ENCODE measurements around the gene SUPT4H1.

Gene SUPT4H1

DNA sequence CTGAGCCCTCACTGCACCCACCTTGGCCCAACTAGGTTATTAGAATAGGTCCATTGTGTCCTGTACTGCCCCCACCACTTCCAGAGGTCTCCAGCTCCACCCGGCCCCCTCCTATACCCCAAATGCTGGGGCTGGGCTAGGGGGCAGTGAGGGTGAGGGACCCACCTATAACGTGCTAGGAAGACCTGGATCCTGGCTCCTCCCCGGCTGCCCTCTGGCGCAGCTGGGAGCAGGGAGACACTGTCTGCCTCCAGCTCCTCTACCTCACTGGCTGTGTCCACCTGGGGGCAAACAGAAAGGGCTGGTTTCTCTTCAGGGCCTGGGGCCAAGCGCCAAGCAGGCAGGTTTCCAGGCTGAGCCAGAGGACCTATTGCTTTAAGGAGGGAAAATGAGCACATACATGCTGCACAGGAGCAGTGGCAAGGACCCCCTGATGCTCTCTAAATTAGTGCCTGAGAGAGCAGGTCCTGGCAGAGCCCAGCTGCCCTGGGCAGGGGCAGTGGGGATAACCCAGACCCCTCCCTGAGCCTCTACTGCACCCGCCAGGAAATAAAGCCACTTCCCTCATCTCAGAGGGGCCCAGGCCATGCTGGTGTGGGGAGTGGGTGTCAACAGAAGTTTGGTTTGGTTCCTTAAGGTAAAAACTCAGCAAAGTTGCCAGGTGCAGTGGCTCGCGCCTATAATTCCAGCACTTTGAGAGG is 35.6 kb downstream of the SUPT4H1 start:
- H3K4me3 ChIP-seq (replicated peaks in 1 of 2; ENCODE audit: low read depth in 2 of 2, low read length in 2 of 2) = no peak overlapping the region
- TF ChIP-seq, protein P1, sequence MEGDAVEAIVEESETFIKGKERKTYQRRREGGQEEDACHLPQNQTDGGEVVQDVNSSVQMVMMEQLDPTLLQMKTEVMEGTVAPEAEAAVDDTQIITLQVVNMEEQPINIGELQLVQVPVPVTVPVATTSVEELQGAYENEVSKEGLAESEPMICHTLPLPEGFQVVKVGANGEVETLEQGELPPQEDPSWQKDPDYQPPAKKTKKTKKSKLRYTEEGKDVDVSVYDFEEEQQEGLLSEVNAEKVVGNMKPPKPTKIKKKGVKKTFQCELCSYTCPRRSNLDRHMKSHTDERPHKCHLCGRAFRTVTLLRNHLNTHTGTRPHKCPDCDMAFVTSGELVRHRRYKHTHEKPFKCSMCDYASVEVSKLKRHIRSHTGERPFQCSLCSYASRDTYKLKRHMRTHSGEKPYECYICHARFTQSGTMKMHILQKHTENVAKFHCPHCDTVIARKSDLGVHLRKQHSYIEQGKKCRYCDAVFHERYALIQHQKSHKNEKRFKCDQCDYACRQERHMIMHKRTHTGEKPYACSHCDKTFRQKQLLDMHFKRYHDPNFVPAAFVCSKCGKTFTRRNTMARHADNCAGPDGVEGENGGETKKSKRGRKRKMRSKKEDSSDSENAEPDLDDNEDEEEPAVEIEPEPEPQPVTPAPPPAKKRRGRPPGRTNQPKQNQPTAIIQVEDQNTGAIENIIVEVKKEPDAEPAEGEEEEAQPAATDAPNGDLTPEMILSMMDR (IDR thresholded peaks at IDR 0.05; ENCODE audit: low read depth, low read length) = no peak
- DNase-seq (ENCODE audit: low read depth in 2 of 2) = no peak

DNA sequence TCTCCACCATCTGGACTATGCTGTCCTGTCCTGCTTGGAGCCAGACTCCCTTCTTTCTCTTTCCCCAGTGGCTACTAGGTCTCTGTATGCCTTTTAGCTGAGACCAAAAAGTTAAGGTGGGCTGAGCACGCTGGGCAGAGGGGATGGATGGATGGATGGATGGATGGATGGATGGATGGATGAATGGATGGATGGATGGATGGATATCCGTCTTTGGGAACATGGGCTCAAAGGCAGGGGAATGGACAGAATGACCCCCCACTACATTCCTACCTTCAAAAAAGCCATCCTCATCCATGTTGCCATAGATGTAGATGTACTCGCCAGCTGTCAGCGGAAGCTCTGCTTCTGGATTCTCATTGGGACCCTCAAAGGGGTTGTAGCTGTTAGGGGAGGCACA is 36.3 kb downstream of the SUPT4H1 start:
- no peak for DNase-seq (ENCODE audit: low read depth in 2 of 2)
- H3K4me3 ChIP-seq (replicated peaks in 1 of 2; ENCODE audit: low read depth in 2 of 2, low read length in 2 of 2) = no peak overlapping the region
- TF ChIP-seq, protein P1 (IDR thresholded peaks at IDR 0.05; ENCODE audit: low read depth, low read length) = no peak

DNA sequence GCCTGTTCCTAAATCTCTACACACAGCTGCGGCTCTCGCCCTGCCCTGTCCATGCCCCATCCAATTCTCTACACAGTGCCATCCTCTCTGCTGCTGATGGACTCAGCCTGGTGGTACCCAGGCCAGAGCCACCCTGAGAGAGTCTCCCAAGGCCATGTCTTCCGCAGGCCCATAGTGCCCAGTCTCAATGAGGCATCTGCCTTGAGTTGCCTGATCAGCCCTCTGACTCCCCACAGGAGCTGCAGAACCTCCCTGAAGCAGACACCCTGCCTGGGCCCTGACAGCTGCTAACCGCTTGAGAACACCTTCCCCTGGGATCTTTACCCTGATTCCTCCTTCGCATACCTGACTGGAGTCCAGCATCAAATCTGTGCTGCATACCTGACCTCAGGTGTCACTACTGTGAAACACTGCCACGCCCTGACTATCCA is 36.7 kb downstream of the SUPT4H1 start:
- H3K4me3 ChIP-seq (replicated peaks in 1 of 2; ENCODE audit: low read depth in 2 of 2, low read length in 2 of 2) = no peak overlapping the region
- no peak for DNase-seq (ENCODE audit: low read depth in 2 of 2)
- TF ChIP-seq, protein P1 (IDR thresholded peaks at IDR 0.05; ENCODE audit: low read depth, low read length) = no peak

DNA sequence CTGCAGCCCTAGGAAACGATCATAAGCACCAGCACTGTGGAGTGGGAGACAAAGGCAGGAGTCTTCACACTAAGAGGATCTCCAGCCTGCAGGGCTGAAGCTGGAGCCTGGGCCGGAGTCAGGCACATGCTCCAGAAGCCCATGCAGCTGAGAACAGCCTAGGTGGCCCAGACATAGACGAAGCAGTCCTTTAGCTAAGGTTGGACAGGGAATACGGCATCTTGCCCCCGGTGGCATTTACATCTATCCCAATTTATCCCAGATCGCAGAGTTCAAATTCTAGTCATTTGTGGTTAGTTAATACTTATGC is 37.3 kb downstream of the SUPT4H1 start:
- no peak overlapping the region for H3K4me3 ChIP-seq (replicated peaks in 1 of 2; ENCODE audit: low read depth in 2 of 2, low read length in 2 of 2)
- TF ChIP-seq, protein P1 (IDR thresholded peaks at IDR 0.05; ENCODE audit: low read depth, low read length) = no peak
- DNase-seq (ENCODE audit: low read depth in 2 of 2) = no peak

DNA sequence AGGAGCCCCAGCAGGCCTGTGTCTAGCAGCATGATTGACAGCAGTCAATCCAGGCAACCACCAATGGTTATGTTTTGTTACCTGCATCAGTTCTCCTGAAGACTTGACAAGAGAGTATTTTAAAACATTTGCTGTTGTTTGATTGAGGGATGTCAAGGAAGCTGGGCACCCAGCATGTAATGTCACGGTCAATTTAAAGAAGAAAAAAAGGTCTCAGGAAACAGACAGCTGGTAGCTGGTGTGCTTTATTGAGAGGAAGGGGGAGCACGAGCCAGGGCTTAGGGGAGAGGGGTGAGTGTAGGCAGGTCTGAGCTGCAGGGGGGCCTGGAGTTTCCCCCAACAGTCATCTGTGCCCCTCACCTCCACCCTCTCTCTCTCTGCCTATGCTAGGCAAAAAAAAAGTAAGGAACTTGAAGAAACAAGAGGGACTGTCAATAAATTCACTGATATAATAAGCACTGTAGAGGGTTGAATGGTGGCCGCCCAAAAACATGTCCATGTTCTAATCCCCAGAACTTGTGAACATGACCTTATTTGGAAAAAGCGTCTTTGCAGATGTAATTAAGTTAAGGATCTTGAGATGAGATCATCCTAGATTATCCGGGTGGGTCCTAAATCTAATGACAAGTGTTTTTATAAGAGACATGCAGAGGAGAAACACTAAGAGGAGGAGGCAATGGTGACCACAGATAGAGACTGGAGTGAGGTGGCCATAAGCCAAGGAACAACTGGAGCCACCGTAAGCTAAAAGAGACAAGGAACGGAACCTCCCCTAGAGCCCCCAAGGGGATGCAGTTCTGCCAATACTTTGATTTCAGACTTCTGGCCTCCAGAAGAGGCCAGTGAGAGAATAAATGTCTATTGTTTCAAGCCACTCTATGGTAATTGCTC is 37.9 kb downstream of the SUPT4H1 start:
- TF ChIP-seq, protein P1 (IDR thresholded peaks at IDR 0.05; ENCODE audit: low read depth, low read length) = no peak
- H3K4me3 ChIP-seq (replicated peaks in 1 of 2; ENCODE audit: low read depth in 2 of 2, low read length in 2 of 2) = no peak overlapping the region
- DNase-seq (ENCODE audit: low read depth in 2 of 2) = no peak

DNA sequence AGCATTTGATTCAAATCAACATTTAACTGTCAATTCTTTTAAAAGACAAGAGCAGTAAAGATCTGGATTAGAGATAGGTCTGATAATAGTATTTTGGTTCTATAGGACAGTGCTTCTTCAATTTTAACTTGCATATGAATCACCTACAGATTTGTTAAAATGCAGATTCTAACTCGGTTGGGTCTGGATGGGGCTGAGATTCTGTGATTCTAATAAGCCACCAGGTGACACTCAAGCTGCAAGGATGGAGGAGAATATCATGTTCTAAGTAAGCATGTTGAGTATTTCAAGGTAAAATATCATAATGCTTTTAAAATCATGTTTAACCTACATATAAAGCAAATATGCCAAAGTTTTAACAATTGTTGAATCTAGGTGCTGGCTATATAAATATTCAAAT is 39.2 kb downstream of the SUPT4H1 start:
- no peak for DNase-seq (ENCODE audit: low read depth in 2 of 2)
- TF ChIP-seq, protein P1 (IDR thresholded peaks at IDR 0.05; ENCODE audit: low read depth, low read length) = no peak
- no peak overlapping the region for H3K4me3 ChIP-seq (replicated peaks in 1 of 2; ENCODE audit: low read depth in 2 of 2, low read length in 2 of 2)
